Spleen (tissue), 7 donors: ENCODE data around the gene SV2C.

ENCODE experiments used
- POLR2A ChIP-seq, 3 donors: fragments of 450-650 bp; IDR thresholded peaks; one replicate each; pipeline ENCODE4 v1.5.1; 2017; ENCODE audit warnings: antibody characterized with exemption in 3 of 3, mild to moderate bottlenecking in 1 of 3
- POLR2AphosphoS5 ChIP-seq, 3 donors: sonication (generic); formaldehyde crosslinking; IDR thresholded peaks; one replicate each; pipeline ENCODE4 v1.5.1; 2017; ENCODE audit warnings: antibody characterized with exemption in 3 of 3
- TF ChIP-seq, protein P1 (sequence below), 11 experiments: fragments of 200-600 bp in 7 of 11; fragments of 450-650 bp in 4 of 11; sonication (generic) in 4 of 11; IDR thresholded peaks in 8 of 11; conservative IDR thresholded peaks in 3 of 11; 1 replicate in 7 of 11; 2 replicates in 4 of 11; pipeline versions ENCODE4 v1.4.0 to v1.8.0; 2016 to 2021; ENCODE audit warnings: antibody characterized with exemption in 11 of 11, inconsistent platforms in 4 of 11, mild to moderate bottlenecking in 1 of 11
- donor health status: DM: no; HTN: no; CAD: no; lungs with moderate emphysema.
- donor health status: DM: no; HTN: no; CAD: no.
- donor health status: DM: no; HTN: no; CAD: no.

DNA sequence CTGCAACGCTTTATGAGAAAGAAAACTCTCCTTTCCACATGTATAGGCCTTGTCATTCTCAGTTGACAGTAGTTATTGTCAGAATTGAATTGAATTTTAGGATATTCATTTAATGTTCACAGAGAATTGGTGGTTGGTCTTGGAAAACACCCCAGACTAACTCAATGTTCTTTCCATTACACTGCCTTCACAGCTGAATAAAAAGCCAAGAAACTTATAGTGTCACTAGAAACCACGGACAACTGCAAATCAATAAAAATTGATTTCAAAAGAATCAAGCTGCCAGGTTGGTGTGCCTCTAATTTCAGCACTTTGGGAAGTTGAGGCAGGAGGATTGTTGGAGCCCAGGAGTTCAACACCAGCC lies 281.0 kb downstream of the SV2C start:
- no peak for TF ChIP-seq POLR2AphosphoS5 (IDR thresholded peaks at IDR 0.05)
- TF ChIP-seq, protein P1, sequence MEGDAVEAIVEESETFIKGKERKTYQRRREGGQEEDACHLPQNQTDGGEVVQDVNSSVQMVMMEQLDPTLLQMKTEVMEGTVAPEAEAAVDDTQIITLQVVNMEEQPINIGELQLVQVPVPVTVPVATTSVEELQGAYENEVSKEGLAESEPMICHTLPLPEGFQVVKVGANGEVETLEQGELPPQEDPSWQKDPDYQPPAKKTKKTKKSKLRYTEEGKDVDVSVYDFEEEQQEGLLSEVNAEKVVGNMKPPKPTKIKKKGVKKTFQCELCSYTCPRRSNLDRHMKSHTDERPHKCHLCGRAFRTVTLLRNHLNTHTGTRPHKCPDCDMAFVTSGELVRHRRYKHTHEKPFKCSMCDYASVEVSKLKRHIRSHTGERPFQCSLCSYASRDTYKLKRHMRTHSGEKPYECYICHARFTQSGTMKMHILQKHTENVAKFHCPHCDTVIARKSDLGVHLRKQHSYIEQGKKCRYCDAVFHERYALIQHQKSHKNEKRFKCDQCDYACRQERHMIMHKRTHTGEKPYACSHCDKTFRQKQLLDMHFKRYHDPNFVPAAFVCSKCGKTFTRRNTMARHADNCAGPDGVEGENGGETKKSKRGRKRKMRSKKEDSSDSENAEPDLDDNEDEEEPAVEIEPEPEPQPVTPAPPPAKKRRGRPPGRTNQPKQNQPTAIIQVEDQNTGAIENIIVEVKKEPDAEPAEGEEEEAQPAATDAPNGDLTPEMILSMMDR (IDR thresholded peaks at IDR 0.05 in 8 of 11, conservative IDR thresholded peaks at IDR 0.05 in 3 of 11), result no peak
- no peak for TF ChIP-seq POLR2A (IDR thresholded peaks at IDR 0.05)
